ENCODE measurements around the gene HEYL. TPM values are rescaled to one million over a fixed set of nuclear protein-coding genes. Genes with fewer than 3 reads are reported as not detected.
A peak's percentile ranks its signal among the peaks of the same experiment; 100 is the strongest.

HEYL gene
- total and polyA plus RNA-seq, 9 of the 15 experiments (the other 6 are each of a cell fraction or from before 2014, with no cell fraction given), result 0.13 to 0.89 (median 0.25) TPM

DNA sequence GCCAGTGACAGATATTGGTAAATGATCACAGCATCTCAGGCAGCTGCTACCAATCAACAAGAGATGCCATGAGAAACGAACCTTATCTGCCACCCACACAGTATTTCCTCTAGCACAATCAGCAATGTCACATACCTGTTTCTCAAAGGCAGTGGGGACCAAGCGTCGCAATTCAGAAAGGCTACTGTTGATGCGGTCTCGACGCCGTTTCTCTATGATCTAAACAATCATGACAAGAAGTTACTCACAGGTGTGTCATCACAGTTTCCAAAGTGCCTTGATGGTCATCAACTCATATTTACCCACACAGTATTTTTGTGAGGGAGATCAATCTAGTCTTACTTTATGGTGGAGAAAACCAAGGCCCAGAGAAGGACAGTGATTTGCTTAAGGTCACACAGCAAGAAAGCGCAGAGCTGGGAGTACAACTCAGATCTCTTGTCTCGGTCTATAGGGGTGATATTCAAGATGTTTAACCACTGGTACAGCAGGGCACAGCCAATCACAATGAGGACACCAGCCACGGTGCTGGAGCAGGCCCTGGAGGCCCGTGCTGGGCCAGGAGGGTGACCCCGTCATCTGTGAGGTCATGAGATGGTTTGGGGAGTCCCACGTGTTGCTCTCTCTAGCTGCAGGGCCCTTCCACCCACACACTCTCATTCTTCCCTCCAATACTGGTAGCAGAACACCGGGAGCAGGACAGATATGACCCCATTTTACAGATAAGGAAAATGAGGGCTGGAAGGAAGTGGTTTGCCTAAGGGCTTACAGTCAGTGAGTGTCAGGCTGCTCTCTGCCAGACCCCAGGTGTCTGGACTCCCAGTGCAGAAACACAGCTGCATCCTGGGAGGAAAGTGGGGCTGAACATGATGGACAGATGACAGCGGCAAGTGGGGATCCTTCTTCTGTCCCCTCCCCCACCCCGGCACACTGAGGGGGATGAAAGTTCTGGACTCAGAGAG, 7.8 kb downstream of the HEYL start:
- intact Hi-C loops (cut with micrococcal nuclease) (no loop called here), in situ Hi-C loops (cut with MboI) (no loop called here)
- BruUV-seq (replicated peaks), result no TSS peak
- TF ChIP-seq, protein P1, sequence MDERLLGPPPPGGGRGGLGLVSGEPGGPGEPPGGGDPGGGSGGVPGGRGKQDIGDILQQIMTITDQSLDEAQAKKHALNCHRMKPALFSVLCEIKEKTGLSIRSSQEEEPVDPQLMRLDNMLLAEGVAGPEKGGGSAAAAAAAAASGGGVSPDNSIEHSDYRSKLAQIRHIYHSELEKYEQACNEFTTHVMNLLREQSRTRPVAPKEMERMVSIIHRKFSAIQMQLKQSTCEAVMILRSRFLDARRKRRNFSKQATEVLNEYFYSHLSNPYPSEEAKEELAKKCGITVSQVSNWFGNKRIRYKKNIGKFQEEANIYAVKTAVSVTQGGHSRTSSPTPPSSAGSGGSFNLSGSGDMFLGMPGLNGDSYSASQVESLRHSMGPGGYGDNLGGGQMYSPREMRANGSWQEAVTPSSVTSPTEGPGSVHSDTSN (CRISPR knock-in tag; IDR thresholded peaks at IDR 0.05; ENCODE audit: low read depth), result no peak
- TF ChIP-seq, protein P1 (tag; conservative IDR thresholded peaks at IDR 0.05; ENCODE audit: low read depth), result 0 out of 2 replicates have a peak, but pooled peaks have one; percentile 8
- TF ChIP-seq SPI1 (IDR thresholded peaks at IDR 0.05; ENCODE audit: borderline replicate concordance, low read depth, low read length) (0 out of 2 replicates have a peak, but pooled peaks have one; percentile 11), KDM1A (IDR thresholded peaks at IDR 0.05) (peak; percentile 53 to 67; a peak in 2 of 4 replicates), EGR1 (conservative IDR thresholded peaks at IDR 0.05) (peak; percentile 58), BCOR (IDR thresholded peaks at IDR 0.05) (peak; percentile 72), GABPB1 (CRISPR knock-in tag; IDR thresholded peaks at IDR 0.05) (no peak), CBFA2T3 (IDR thresholded peaks at IDR 0.05) (0 out of 2 replicates have a peak, but pooled peaks have one; percentile 12), RBM25 (IDR thresholded peaks at IDR 0.05; ENCODE audit: low read depth, low read length, severe bottlenecking) (peak; percentile 91), RCOR1 (IDR thresholded peaks at IDR 0.05; ENCODE audit: borderline replicate concordance in 1 of 2, low read depth in 2 of 2, low read length in 2 of 2) (0 out of 4 replicates have a peak, but pooled peaks of 1 of the 2 experiments have one; percentile 12), FOXM1 (IDR thresholded peaks at IDR 0.05; ENCODE audit: low read depth) (no peak), FOXM1 (CRISPR knock-in tag; IDR thresholded peaks at IDR 0.05; ENCODE audit: low read depth) (no peak)
- TF ChIP-seq, protein P2, sequence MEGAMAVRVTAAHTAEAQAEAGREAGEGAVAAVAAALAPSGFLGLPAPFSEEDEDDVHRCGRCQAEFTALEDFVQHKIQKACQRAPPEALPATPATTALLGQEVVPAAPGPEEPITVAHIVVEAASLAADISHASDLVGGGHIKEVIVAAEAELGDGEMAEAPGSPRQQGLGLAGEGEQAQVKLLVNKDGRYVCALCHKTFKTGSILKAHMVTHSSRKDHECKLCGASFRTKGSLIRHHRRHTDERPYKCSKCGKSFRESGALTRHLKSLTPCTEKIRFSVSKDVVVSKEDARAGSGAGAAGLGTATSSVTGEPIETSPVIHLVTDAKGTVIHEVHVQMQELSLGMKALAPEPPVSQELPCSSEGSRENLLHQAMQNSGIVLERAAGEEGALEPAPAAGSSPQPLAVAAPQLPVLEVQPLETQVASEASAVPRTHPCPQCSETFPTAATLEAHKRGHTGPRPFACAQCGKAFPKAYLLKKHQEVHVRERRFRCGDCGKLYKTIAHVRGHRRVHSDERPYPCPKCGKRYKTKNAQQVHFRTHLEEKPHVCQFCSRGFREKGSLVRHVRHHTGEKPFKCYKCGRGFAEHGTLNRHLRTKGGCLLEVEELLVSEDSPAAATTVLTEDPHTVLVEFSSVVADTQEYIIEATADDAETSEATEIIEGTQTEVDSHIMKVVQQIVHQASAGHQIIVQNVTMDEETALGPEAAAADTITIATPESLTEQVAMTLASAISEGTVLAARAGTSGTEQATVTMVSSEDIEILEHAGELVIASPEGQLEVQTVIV (CRISPR knock-in tag; IDR thresholded peaks at IDR 0.05; ENCODE audit: borderline replicate concordance), result no peak
- TF ChIP-seq, protein P3, sequence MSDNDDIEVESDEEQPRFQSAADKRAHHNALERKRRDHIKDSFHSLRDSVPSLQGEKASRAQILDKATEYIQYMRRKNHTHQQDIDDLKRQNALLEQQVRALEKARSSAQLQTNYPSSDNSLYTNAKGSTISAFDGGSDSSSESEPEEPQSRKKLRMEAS (CRISPR knock-in tag; IDR thresholded peaks at IDR 0.05), result 0 out of 2 replicates have a peak, but pooled peaks have one; percentile 25

More for the DNA sequence above, 7.8 kb downstream of the HEYL start:
- Histone ChIP-seq H3K4me3 (no peak overlapping the region), H3K79me2 (ENCODE audit: control insufficient read depth, insufficient read depth, low read length) (no peaks in the 10 kb centered on the region), H4K20me1 (replicated peaks; ENCODE audit: control insufficient read depth, insufficient read depth, low read length) (peaks cover 18% of the 10 kb centered on the region; the same call in 1 of the 2 replicates), H2AFZ (ENCODE audit: low read depth, low read length) (no peak overlapping the region), H3K4me2 (ENCODE audit: insufficient read depth, low read length) (no peak overlapping the region), H3K36me3 (ENCODE audit: control insufficient read depth, insufficient read depth, low read length) (no peaks in the 10 kb centered on the region), H3K4me1 (replicated peaks in 1 of 2; ENCODE audit: control insufficient read depth in 2 of 2, insufficient read depth in 2 of 2, low read length in 2 of 2) (peaks cover 3 to 12% of the 10 kb centered on the region in 2 experiments; a peak in 3 of 5 replicates), H3K27me3 (ENCODE audit: control insufficient read depth in 2 of 2, insufficient read depth in 2 of 2, low read length in 2 of 2) (peaks cover 53 to 79% of the 10 kb centered on the region in 2 experiments), H3K9me1 (ENCODE audit: control insufficient read depth, insufficient read depth, low read length) (peaks cover 3% of the 10 kb centered on the region), H3K9ac (ENCODE audit: insufficient read depth in 1 of 2, low read depth in 2 of 2, low read length in 2 of 2) (0 out of 4 replicates have a peak overlapping the region, but pooled peaks of 1 of the 2 experiments have one; percentile 53), H3K27ac (ENCODE audit: extremely low read depth, low read depth, low read length) (no peak overlapping the region), H3K9me3 (replicated peaks; ENCODE audit: control insufficient read depth, insufficient read depth, low read depth, low read length) (no peaks in the 10 kb centered on the region)
- DNase-seq (ENCODE audit: extremely low read depth in 1 of 4, low spot score in 3 of 4) (peak in 2 of 4 experiments; percentile 27 to 31), ATAC-seq (no peak), FAIRE-seq (peak; percentile 55)
- ChIA-PET POLR2A (interaction anchor here (1.2 to 2.4 kb wide), 2 partner anchors 14 to 15 kb away, joined by 4 to 12 read pairs; no protein-coding TSS in a partner anchor), CTCF (ENCODE audit: low intra/inter-chr PET ratio) (interaction anchor here (0.7 kb wide), 1 partner anchor 407 kb away, joined by 3 read pairs; no protein-coding TSS in a partner anchor)
- 37% methylated on average over 16 of the region's 16 CpGs for WGBS (ENCODE audit: insufficient coverage, low coverage, missing lambda C conversion rate)

Data from K562 (cell line).